NCI-H524 (cell line): ENCODE results near the gene DDX51.
"Not testable (repeated sequence)": the region's sequence is repeated elsewhere in the genome, so short reads cannot be mapped to it uniquely, and the experiment has no call there.

Experiments used
- DNase-seq, 2 experiments: peaks; one replicate each; lab custom pipeline; 2025; lab: John Stamatoyannopoulos, UW

DDX51 gene

DNA sequence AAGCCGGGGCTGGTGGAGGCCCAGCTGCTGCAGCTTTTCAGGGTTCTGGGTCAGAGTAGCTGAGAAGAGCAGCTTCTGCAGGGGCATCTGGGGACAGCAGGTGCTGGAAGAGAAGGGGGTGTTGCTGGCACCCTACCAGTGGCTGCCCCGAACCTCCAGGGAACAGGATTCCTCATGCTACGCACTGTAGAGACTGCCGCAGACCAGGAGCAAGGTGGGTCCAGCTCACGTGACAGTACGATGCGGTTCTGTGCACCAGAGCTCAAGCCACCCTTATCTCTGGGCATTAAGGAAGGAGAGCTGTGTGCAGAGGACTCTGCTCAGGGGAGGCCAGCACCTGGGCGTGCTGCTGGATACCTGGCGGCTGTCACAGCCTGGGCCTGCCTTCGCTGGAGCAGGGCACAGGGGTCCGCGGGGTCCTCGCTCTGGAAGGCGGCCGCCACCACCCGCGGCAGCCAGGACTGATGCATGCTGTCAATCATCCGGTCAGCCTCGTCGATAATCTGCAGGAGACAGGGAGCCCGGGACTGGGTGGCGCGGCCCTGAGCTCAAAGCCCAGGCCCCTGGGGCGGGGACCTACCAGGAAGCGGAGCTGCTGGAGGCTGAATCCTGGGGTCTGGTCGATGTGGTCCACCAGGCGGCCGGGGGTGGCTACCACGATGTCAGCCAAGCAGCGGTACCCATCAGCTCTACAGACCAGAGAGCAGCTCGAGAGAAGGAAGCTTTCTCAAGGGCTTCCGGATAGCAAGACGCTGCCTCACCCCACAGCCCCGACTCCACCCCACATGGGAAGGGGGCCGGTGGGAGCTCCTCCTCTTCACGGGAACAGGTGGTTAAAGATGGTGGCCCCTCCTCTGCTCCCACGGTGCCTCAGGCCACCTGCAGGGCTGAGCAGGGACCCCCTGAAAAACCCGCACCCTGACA, 2.9 kb downstream of the DDX51 start:
- DNase-seq, result no peak

GRCh38 chr12:132140501-132140900, 3.6 kb downstream of the DDX51 start:
- no peak for DNase-seq

- DNase-seq, result no peak
These were observed 4.2 kb downstream of the DDX51 start for GRCh38 chr12:132139912-132140311.

- no peak for DNase-seq
These were observed 4.9 kb downstream of the DDX51 start for GRCh38 chr12:132138941-132139871.

GRCh38 chr12:132137483-132138125, 6.5 kb downstream of the DDX51 start:
- no peak for DNase-seq

GRCh38 chr12:132136226-132136625, 7.9 kb downstream of the DDX51 start:
- DNase-seq, result not testable (repeated sequence)

- not testable (repeated sequence) for DNase-seq
These were observed 9.4 kb downstream of the DDX51 start for GRCh38 chr12:132134653-132135183.

- DNase-seq, result no peak
These were observed 10.0 kb downstream of the DDX51 start for GRCh38 chr12:132133952-132134652.

- no peak for DNase-seq
These were observed 11.3 kb downstream of the DDX51 start for GRCh38 chr12:132132609-132133430.

DNA sequence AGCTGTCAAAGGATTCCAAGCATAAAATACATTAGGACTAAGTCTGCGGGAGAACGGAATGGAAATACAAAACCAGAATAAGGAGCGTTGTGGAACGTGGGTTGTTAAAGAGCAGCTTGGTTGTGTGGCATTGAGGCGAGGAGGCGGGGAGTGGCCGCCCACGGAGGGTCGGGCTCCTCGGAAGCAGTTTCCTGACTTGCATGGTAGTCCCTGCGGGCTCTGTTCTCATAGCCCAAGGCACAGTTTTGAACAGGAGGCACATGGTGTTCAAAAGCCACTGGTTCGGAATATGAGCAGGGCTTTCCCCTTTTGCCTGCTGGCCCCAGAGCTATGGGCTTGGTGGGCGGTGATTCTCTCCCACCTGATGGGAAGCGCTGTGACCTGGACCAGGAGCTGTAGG, 12.2 kb downstream of the DDX51 start:
- DNase-seq, result no peak

GRCh38 chr12:132131229-132131628, 12.9 kb downstream of the DDX51 start:
- no peak for DNase-seq

- no peak for DNase-seq
These were observed 13.4 kb downstream of the DDX51 start for GRCh38 chr12:132130690-132131089.

GRCh38 chr12:132129007-132129406, 15.1 kb downstream of the DDX51 start:
- DNase-seq, result no peak

- no peak for DNase-seq
These were observed 17.1 kb downstream of the DDX51 start for GRCh38 chr12:132127041-132127440.

- no peak for DNase-seq
These were observed 18.4 kb downstream of the DDX51 start for GRCh38 chr12:132125736-132126135.

DNA sequence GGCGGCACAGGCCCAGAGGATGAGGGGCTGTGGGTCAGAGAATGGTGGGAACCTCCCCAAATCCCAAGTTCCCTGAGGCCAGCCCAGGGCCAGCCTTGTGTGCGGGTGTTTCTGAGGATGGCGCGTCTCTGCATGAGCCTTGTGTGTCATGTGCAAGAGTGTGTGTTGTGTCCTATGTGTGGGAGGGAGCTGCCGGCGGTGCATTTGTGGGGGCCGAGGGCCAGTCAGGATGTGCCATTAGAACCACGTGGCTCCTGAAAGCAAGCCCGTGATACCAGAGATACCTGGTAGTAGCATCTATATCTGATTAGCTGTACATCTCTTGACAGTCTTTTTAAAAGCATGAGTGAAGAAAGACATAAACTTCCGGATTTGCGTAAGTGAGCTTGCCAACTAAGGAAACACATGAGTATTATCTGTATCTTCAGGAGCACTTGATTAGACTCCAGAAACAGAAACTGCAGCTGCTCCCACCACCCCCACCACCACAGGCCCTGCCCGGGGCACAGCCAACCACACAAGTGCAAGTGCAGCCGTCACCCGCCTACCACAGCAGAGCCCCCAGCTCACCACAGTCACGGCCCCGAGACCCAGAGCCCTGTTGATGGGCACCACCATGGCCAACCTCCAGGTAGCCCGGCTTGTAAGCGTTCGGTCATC, 19.2 kb downstream of the DDX51 start:
- DNase-seq, result no peak

GRCh38 chr12:132123970-132124765, 20.0 kb downstream of the DDX51 start:
- no peak for DNase-seq

GRCh38 chr12:132121283-132121682, 22.8 kb downstream of the DDX51 start:
- no peak for DNase-seq

DNA sequence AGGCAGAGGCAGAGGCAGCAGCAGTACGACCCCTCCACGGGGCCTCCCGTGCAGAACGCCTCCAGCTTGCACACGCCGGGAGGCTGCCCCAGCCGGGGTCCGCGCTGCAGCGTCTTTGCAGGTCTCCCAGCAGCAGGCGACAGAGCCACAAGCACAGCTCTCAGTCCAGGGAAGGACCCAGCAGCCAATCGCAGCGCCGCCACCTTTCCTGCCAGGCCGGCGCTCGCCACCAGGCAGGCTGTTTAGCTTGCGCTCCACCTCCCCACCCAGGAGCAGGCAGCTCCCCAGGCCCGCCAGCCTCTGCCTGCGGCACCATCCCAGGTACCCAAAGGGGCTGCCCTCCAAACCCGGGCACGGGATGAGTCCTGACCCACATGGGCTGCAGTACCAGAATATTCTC, 25.2 kb downstream of the DDX51 start:
- no peak for DNase-seq
